ENCODE data around the gene HHEX.
"Not testable (repeated sequence)": the region's sequence is repeated elsewhere in the genome, so short reads cannot be mapped to it uniquely, and the experiment has no call there.

The HHEX gene

GRCh38 chr10:92740762-92741161, 51.0 kb downstream of the HHEX start:
- DNase-seq: peak; percentile 48

DNA sequence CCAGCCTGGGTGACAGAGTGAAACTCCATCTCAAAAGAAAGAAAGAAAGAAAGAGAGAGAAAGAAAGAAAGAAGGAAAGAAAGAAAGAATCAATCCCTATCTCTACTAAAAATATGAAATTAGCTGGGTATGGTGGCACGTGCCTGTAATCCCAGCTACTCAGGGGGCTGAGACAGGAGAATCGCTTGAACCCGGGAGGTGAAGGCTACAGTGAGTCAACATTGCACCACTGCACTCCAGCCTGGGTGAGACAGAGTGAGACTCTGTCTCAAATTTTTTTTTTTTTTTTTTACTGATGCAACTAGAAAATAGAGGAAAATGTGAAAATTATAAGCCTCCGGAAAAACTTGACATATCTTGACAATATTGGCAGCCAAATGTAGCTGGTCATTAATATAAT, 52.0 kb downstream of the HHEX start:
- not testable (repeated sequence) for DNase-seq

- DNase-seq: no peak
Measured at GRCh38 chr10:92742331-92743228, 52.8 kb downstream of the HHEX start.
